HTERT RPE-1 (cell line): ENCODE results near the gene TPST2.

Source experiments
- in situ Hi-C: fragments of 300-500 bp; cut with MboI; formaldehyde crosslinking; loops from 4 replicates; pipeline ENCODE4 v1.14.3; 2020; ENCODE audit warnings: low sequenced_read_pairs

The TPST2 gene

DNA sequence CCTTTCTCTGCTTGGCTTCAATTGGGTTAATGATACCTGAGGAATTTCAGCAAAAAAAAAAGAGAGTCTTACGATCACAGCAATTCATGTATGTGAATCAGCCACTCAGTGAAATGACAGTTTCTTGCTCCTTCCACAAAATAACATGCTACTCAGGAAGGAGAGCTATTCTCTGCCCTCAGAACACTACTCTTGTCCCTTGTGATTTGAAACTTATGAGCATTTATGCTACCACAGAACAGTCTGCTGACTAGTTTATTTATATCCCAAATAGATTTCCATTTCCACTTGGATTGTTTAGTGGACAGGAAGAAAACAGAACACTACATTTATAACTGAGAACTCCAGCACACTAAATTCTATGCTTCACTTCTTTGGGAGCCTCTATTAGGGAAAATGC lies 86.2 kb downstream of the TPST2 start:
- in situ Hi-C loops = no loop called here

DNA sequence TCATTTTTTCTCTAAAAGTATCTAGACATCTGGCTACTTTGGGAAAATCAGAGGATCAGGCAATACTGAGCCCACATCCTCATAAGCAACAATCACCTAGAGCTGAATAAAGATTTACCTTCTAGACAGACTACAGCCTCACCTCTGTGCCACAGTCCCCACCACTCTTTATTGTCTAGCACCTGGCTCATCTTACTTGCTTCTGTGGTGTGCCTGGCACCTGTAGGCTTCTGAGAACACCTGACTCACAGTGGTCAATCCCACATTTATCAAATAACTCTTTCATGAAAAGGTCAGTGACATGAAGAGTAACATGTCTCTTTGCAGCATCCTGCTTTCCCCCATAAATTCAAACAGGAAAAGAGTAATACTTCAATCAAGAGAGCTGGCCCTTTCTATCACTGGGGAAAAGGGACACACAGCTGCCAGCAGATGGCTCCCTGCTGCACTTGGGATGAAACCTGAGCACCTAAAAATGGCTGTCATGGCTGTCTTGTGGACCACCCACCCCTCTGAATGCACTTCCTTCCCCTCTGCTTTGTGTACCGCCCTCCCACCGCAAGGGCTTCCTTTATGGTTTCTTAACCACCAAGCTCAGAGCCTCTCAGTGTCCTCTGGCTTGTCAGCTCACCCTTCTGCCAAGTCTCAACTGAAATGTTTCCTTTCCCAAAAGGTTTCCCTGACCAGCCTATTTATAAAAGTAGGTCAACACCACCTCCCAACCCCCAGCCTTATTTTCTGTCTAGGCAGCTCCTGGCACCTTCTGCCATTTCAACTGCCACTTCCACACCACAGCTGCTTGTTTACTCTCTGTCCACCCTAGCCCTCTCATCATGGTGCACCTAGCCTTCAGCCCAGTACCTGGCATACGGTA lies 87.0 kb downstream of the TPST2 start:
- in situ Hi-C loops = no loop called here

DNA sequence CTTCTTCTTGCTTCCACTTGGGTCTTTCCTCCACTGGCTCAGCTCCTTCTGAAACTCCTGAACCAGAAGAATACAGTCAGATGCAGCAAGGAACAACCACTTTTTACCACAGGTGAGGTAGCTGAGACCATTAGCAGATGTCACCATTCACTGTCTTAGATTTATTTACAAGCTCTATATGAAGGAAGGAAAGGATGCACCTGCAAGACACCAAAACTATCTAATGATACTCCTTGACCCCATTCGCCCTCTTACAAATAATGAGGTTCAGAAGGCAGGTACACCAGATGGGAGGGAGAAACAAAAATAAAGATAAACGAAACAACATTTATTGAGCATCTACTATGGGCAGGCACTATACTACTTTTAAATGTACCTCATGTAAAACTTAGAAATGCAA lies 87.9 kb downstream of the TPST2 start:
- in situ Hi-C loops = no loop called here

DNA sequence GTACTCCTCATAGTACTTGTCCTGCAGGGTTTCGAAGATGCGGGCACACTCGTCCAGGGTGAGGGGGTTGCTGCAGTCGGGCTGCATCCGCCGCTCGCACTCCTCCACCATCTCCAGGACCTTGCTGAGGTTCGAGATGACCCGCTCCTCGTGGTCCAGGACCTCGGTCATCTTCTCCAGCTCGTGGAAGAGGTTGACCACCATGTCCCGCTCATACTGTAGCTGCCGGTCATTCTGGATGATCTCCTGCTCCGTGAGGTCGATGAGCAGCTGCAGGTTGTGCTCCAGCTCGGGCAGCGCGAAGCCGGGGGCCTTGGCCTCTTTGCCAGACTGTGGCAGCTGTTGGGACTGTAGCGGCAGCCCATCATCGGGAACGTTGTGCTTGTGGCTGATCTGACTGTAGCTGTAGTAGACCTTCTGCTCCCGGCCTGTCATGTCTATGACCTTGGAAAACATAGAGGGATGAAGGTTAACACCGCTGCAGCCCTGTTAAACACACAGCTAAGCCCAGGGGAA lies 90.7 kb downstream of the TPST2 start:
- in situ Hi-C loops = no loop called here

DNA sequence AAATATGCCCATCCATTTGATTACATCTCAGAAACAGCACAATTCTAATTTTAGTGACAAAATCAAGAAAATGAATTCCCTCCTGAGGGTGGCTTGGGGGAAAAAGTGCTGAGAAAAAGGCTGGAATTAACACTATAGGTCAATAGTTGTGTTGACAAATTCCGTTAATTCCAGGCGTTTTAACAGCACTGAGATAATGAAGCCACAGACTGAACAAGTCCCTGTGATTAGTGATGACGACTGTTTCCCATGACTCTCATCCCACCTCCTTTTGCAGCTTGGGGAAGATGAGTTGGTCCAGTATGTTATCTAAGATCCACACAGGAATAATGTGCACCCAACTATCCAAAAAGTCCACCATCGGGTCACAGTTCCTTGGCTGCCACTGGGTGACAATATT lies 93.5 kb downstream of the TPST2 start:
- in situ Hi-C loops = no loop called here

DNA sequence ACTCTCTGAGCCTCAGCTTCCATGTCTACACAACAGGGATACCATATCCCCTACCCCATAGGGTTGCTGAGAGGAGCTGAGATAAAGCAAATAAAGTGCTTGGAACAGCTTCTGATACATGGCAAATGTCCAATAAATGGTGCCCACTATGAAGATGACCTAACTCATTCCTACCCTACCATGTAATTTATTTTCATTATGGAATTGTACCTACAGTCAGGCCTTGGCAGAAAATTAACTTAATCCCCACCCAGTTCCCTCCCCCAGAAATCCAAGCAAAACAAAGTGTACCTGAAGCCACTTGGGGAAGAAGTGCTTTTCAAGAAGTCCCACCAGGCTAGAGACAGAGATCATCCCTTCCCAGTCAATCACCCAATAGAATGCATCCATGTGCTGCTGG lies 95.4 kb downstream of the TPST2 start:
- in situ Hi-C loops = no loop called here

DNA sequence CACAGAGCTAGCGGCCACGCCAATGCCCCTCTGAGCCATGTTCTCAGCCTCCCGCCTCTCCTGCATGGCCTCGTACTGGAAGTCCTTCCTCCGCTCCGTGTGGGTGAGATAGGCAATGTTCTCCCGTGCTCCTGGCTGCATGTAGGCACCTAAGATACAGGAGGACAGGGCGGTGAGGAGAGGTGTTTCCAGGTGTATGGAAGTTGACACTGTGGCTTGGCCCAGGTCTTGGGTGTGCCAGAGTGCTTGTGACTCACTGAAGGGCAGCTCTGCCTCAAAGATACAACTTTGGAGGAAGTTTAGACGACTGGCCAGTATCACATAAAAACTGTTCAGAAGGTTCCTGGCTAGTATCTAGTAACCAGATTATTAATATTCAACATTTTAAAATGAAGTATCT lies 97.7 kb downstream of the TPST2 start:
- in situ Hi-C loops = no loop called here

DNA sequence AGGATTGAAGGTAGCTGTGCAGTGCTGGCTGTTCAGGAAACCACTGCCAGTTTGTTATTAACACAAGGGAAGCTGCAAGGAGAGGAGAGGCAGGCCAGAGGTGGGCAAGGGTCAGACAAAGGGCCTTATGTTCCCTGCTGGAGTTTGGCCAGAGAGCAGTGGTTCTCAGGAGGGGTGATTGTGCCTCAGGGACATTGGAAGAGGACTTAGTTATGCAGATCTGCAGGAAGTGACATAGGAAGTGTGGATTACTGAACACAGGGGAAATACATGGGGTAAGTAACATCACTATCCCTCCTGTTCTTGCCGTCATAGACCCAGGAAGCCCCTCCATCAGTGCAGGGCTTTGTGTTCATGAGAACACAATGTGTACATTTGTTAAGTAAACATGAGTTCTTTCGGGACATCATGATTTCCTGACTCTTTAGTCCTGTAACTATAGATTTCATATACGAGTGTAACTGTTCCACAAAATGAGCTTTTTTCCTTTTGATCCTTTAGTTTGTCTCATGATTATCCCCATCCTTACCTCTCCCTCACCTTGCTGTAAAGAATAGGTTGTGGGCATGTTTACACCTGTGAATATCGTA lies 100.4 kb downstream of the TPST2 start:
- in situ Hi-C loops = no loop called here

DNA sequence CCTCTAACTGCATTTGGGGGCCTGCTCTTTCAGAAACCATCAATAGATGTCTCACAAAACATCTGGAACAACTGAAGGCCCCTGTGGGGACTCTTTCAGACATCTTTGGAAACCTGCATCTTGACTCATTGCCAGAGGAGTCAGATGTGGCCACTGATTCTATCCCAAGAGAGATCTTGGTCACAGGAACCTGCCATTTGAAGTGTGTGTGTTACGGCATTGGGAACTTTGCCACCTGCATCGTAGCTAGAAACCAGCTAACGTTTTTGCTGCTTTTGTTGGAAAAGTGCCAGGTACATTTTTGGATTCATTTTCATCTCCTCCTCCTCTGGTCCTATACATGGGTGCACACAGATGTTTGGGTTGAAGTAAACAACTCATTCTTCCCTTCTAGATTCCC lies 101.9 kb downstream of the TPST2 start:
- in situ Hi-C loops = no loop called here

DNA sequence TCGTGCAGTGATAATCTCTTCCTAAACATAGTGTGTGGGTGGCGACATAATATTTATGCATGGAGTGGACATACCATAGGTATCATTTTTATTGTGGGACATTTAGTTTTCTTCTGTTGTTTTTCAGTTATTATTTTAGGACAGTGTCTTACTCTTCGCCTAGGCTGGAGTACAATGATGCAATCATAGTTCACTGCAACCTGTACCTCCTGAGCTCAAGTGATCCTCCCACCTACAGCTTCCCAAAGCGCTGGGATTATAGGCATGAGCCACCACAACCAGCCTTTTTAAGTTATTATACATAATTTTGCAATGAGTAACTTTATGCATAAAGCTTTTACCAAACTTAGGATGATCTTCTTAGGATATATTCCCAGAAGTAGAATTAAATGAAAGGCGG lies 103.5 kb downstream of the TPST2 start:
- in situ Hi-C loops = no loop called here

DNA sequence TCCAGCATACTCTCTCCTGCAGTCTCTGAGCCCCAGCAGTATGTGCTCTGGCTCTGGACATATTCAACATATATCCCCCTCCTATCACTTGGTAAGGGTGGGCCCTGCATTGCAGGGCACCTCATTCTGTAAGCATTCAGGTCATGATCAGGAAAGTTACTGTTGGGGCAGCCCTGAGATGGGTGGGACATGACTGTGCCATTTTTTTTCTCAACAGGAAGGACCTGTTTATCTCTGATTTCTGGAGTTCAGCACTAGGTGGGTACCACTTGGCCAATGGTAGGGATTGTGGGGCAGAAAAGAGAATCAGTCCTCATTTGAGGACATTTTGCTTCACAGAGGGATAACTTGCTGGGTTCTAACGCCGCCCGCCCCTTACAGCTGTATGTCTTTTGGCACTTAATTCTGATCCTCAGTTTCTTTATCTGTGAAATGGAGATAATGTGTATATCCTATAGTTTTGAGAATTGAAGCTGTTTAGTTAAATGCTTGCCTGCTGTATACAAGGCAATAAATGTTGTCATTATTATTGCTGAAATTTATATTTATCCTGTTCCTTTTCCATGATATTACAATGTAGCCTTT lies 104.0 kb downstream of the TPST2 start:
- in situ Hi-C loops = no loop called here

DNA sequence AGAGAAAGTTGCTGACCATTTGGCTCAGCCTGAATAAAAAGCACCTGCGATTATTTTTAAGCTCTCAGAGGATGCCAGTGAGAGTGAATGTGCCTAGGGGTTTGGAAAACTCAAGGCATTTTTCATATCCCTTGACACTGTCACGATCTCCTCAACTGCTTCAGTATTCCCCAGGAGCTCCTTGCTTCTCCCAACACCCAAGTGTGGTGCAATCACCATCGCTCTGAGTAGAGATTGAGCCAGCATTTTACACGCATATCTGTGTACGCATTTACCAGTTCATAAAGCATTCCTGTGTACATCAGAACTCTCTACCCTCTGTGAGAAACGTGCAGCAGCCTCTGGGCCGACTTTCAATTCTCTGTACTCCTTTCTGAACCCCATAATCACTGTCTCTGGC lies 104.9 kb downstream of the TPST2 start:
- in situ Hi-C loops = no loop called here

DNA sequence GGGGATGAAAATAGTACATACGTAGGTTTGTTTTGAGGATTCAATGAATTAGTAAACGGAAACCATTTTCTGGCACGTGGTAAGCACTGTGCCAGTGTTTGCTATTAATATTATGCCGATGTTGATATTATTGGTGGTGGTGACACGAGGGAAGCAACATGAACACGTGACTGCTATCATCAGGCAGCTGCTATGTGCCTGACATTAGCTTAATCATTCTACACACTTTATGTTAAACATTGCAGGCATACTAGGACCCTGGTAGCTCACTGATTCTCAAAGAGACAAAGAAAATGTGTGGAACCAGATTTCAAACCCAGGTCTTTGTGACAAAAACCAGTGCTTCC lies 105.6 kb downstream of the TPST2 start:
- in situ Hi-C loops = no loop called here

DNA sequence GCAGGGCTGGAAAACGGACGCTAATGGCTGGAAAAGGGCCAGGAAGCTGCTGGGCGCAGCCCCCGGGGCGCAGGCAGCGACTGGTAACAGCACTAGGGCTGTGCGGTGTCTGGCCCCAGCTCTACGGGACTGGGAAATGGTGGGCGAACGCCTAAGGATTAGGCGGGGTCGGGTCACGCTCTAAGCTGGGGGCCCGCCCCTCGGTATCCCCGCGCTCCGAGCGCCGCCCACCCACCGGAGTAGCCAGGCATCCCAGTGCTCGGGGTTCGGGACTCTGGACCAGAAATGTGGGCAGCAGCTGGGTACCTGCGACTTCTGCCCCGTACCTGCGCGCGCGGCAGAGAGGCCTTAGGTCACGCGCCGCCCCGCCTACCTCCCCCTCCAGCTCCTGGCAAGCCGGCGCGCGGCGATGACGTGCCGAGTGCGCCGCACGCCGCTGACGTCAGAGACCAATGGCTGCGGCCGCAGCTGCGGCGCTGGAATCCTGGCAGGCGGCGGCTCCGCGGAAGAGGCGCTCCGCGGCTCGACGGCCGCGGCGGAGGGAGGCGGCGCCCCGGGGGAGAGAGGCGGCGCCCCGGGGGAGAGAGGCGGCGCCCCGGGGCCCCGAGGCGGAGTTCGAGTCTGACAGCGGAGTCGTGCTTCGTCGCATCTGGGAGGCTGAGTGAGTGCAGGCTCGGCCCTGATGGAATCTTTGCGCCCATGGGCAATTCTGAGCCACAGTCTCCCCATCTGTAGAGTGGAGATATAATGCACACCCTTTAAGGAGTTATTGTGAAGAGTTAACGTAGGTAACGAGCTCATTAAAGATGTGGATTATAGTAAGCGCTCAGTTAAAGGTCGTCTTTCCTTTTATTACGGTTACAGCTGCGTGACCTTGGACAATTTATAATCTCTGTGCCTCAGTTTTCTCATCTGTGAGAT lies 106.2 kb downstream of the TPST2 start, which contains the start of the genes HPS4 and SRRD:
TSS of gene HPS4 (minus strand) at position 345 of the 921 bp plus-strand sequence. CDS start 2,021 bp downstream, outside the sequence.
TSS of gene SRRD (plus strand) at position 439 of the 921 bp plus-strand sequence. CDS start at position 453, 14 bp downstream.
- in situ Hi-C loops = no loop called here

DNA sequence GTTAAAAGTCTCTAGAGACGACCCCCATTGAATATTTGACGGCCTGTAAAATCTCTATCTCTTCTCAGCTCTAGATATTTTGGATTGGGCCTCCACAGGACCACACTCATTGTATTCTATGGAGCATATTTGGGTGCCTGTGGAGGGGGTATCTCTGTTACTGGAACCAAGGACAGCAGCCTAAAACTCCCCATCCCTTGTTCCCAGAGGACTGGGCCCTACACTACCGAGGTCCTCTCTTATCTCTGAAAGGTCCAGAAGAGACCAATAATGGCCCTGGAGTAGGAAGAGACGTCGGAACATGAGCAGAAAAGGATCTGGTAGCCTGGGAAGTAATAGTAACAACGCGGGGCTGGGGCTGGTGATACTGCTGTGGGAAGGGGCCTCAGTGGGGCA lies 106.9 kb downstream of the TPST2 start:
- in situ Hi-C loops = no loop called here

DNA sequence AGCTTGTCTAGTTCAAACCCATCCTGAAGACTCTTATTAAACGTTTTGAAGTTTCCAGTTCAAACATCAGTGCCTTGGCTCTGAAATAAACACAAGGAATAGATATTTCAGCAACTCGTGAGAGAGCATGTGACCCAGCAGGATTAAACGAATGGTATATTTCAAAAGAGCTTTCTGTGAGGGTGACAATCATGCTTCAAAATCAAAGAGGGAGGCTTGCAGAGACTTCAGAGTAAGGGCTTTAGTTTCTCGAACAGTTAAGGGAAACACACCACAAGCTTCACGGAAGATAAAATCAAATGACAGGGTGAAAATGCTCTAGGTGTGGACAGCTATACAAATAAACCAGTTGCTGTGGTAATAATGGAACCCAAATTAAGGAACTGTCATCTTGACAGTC lies 107.8 kb downstream of the TPST2 start:
- in situ Hi-C loops = no loop called here

DNA sequence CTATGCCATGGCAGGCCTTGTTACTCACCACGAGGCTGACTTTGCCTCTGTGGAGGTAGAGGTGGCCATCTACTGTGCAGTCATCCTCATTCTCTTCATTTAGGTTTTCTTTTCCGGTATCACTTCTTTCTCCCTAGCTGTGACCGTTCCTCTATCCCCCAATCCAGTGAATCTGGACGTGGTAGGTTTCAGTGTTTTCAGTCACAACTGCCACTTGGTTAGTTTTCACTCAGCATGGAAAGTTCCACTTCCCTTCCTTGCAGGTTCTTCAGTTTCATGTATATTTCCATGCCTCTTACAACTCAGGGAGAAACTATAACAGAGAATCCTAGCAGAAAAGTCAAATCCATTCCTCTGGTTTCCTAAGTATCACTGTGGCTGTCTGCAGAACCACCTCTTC lies 108.2 kb downstream of the TPST2 start:
- in situ Hi-C loops = no loop called here

DNA sequence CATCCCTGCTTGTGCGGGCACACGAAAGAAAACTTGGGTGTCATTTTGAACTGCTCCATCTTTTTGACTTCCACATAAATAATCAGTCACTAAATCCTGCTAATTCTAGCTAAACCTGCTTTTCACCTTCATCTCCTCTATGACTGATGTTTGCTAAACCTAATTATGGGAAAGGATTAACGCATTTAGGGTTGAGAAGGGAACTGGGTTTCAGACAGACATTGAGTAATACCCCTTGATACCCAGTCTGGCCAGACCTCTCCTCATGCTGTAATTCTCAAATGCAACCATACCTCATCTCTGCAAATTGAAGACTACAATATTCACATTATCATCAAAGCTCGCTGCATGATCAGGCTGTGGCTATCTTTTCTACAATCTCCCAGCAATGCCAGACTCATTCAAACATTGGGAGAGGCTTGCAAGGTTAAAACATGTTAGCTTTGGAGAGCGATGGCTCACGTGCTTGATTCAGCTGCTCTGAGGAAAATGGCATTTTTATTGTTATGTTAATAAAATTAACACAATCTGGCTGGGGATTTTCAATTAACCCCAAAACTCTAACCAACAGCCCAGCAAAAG lies 108.7 kb downstream of the TPST2 start:
- in situ Hi-C loops = no loop called here

DNA sequence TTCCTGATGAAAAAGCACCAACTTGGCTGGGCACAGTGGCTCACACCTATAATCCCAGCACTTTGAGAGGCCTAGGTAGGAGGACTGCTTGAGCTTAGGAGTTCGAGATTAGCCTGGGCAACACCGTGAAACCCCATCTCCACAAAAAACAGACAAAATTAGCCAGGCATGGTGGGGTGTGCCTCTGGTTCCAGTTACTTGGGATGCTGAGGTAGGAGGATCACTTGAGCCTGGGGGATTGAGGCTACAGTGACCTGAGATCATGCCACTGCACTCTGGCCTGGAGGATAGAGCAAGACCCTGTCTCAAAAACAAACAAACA lies 109.4 kb downstream of the TPST2 start:
- in situ Hi-C loops = no loop called here

DNA sequence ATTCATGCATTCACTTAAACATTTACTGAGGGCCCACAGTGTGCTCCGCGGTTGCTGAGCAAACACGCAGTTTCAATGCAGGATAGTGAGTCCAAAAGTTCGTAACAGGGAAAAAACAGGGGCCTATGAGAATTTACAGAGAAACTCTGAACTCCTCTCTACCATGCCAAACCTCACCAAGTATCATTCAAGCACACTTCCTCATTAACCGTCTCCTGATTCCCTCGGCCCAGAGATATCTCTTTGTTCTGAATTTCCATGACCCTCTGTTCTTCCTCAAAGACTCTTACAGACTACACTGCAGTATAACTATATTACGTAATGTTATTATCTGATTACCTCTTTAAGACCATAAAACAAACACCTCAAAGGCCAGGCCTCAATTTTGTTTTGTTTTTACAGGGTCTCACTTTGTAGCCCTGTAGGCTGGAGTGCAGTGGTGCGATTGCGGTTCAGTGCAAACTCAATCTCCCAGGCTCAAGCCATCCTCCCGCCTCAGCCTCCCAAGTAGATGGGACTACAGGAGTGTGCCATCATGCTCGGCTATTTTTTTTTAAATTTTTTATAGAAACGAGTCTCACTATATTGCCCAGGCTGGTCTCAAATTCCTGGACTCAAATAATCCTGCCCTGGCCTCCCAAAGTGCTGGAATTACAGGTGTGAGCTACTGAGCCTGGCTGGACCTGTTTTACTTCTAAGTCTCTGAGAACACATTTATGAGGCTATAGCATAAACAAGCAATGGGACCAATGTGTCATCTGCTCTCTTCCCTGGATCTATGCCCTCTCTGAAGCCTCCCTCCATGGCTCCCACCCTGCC lies 109.9 kb downstream of the TPST2 start:
- in situ Hi-C loops = no loop called here
